ENCODE measurements around the gene SFMBT2. TPM values are rescaled to one million over a fixed set of nuclear protein-coding genes. Genes with fewer than 3 reads are reported as not detected.

SFMBT2 gene
- total RNA-seq, 4 donors from 2014 or later: 0.60 to 8.6 (median 2.5) TPM

- Histone ChIP-seq H3K9me3 (no peaks in the 10 kb centered on the region), H3K4me1 (no peaks in the 10 kb centered on the region), H3K4me3 (no peak overlapping the region), H3K36me3 (no peaks in the 10 kb centered on the region), H3K27ac (no peak overlapping the region), H3K27me3 (no peaks in the 10 kb centered on the region)
- in situ Hi-C loops (cut with MboI; ENCODE audit: low pct_ligation_motif_present in 1 of 4, low pct_unique_long_range_greater_than_20kb in 1 of 4, low sequenced_read_pairs in 3 of 4) (no loop called here), intact Hi-C loops (cut with DNase I; ENCODE audit: low total_unique reads) (no loop called here)
- TF ChIP-seq CTCF (IDR thresholded peaks at IDR 0.05) (no peak), POLR2AphosphoS5 (IDR thresholded peaks at IDR 0.05) (no peak), EP300 (IDR thresholded peaks at IDR 0.05; ENCODE audit: low read depth) (no peak), POLR2A (IDR thresholded peaks at IDR 0.05) (no peak)
- no peak for DNase-seq
- WGBS, 2 donors (ENCODE audit: low coverage in 1 of 2): 95% methylated on average over 4 to 7 of the region's 7 CpGs
Observed at GRCh38 chr10:7296648-7297047, 114.2 kb downstream of the SFMBT2 start.

- H3K27me3 ChIP-seq: no peaks in the 10 kb centered on the region
- TF ChIP-seq POLR2A (IDR thresholded peaks at IDR 0.05): no peak
- TF ChIP-seq CTCF (IDR thresholded peaks at IDR 0.05): no peak
- TF ChIP-seq POLR2AphosphoS5 (IDR thresholded peaks at IDR 0.05): no peak
- TF ChIP-seq EP300 (IDR thresholded peaks at IDR 0.05; ENCODE audit: low read depth): no peak
- no peak for DNase-seq
- H3K36me3 ChIP-seq: no peaks in the 10 kb centered on the region
- no peaks in the 10 kb centered on the region for H3K9me3 ChIP-seq
- no peak overlapping the region for H3K4me3 ChIP-seq
- intact Hi-C loops (cut with DNase I; ENCODE audit: low total_unique reads) (no loop called here), in situ Hi-C loops (cut with MboI; ENCODE audit: low pct_ligation_motif_present in 1 of 4, low pct_unique_long_range_greater_than_20kb in 1 of 4, low sequenced_read_pairs in 3 of 4) (no loop called here)
- no peak overlapping the region for H3K27ac ChIP-seq
- H3K4me1 ChIP-seq: no peaks in the 10 kb centered on the region
Observed at GRCh38 chr10:7296076-7296475, 114.8 kb downstream of the SFMBT2 start.

GRCh38 chr10:7293378-7293920, 117.4 kb downstream of the SFMBT2 start:
- TF ChIP-seq POLR2AphosphoS5 (IDR thresholded peaks at IDR 0.05) (no peak), CTCF (IDR thresholded peaks at IDR 0.05) (no peak)
- H3K27me3 ChIP-seq: no peaks in the 10 kb centered on the region
- no peak overlapping the region for H3K4me3 ChIP-seq
- intact Hi-C loops (cut with DNase I; ENCODE audit: low total_unique reads): no loop called here
- H3K4me1 ChIP-seq: no peaks in the 10 kb centered on the region
- in situ Hi-C loops (cut with MboI; ENCODE audit: low pct_ligation_motif_present in 1 of 4, low pct_unique_long_range_greater_than_20kb in 1 of 4, low sequenced_read_pairs in 3 of 4): no loop called here
- H3K27ac ChIP-seq: no peak overlapping the region
- WGBS, 2 donors (ENCODE audit: low coverage in 1 of 2): 74 to 77% methylated on average over 3 of the region's 3 CpGs
- DNase-seq: no peak
- H3K9me3 ChIP-seq: no peaks in the 10 kb centered on the region
- no peaks in the 10 kb centered on the region for H3K36me3 ChIP-seq

GRCh38 chr10:7291487-7292270, 119.2 kb downstream of the SFMBT2 start:
- no peak for DNase-seq
- in situ Hi-C loops (cut with MboI; ENCODE audit: low pct_ligation_motif_present in 1 of 4, low pct_unique_long_range_greater_than_20kb in 1 of 4, low sequenced_read_pairs in 3 of 4) (no loop called here), intact Hi-C loops (cut with DNase I; ENCODE audit: low total_unique reads) (no loop called here)
- Histone ChIP-seq H3K9me3 (no peaks in the 10 kb centered on the region), H3K4me3 (no peak overlapping the region), H3K27me3 (no peaks in the 10 kb centered on the region), H3K36me3 (no peaks in the 10 kb centered on the region), H3K27ac (no peak overlapping the region), H3K4me1 (no peaks in the 10 kb centered on the region)
- 77 to 90% methylated on average over 3 to 8 of the region's 8 CpGs for WGBS, 2 donors (ENCODE audit: low coverage in 1 of 2)
- TF ChIP-seq CTCF (IDR thresholded peaks at IDR 0.05) (no peak), POLR2AphosphoS5 (IDR thresholded peaks at IDR 0.05) (no peak), POLR2A (IDR thresholded peaks at IDR 0.05) (no peak), EP300 (IDR thresholded peaks at IDR 0.05; ENCODE audit: low read depth) (no peak)
